Dedifferentiated amniotic fluid mesenchymal stem cell (primary cell): ENCODE results near the gene JARID2.

Source experiments
- DNase-seq: peaks from one replicate; pipeline ENCODE4 v3.0.0-alpha.2; 2016; ENCODE audit errors: extremely low spot score

The JARID2 gene

GRCh38 chr6:15520626-15521203 is 274.8 kb downstream of the JARID2 start:
- DNase-seq = no peak

DNA sequence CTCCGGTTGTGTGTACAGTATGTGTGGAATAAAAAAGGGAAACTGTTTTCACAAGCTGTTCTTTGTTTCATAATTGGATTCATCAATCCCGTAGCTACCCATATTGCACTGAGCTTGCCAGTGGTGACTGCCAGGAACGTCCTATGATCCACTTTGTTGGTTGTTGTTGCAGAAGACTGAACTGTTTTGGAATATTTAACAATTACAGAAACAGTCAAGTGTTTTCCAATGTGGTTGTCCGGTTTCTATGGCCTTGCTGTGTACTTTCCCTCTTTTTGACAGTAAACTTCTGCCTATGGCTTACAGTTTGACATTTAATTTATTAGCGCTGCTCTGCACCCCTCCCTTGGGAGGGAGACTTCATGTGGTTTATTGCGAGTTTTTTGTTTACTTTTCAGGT is 275.7 kb downstream of the JARID2 start:
- no peak for DNase-seq

- DNase-seq = no peak
These were observed 276.2 kb downstream of the JARID2 start for GRCh38 chr6:15522026-15522425.

DNA sequence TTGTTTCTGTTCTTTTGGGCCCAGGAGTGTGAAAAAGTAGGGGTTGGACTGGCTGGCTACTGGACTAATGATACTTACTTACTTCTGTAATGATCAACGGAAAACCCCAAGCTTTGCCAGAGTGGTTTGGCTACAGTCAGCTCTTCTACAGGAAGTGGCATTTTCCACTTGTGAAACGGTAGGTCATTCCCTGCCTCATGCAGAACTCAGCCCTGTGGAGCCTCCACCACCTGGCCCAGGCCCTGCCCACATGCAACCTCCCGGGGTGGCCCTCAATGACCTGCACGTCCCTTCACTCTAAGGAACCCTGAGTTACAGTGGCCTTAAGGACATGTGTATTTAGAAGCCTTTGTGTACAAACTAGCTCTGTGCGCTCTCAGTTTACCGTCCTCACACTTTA is 276.6 kb downstream of the JARID2 start:
- DNase-seq = no peak

DNA sequence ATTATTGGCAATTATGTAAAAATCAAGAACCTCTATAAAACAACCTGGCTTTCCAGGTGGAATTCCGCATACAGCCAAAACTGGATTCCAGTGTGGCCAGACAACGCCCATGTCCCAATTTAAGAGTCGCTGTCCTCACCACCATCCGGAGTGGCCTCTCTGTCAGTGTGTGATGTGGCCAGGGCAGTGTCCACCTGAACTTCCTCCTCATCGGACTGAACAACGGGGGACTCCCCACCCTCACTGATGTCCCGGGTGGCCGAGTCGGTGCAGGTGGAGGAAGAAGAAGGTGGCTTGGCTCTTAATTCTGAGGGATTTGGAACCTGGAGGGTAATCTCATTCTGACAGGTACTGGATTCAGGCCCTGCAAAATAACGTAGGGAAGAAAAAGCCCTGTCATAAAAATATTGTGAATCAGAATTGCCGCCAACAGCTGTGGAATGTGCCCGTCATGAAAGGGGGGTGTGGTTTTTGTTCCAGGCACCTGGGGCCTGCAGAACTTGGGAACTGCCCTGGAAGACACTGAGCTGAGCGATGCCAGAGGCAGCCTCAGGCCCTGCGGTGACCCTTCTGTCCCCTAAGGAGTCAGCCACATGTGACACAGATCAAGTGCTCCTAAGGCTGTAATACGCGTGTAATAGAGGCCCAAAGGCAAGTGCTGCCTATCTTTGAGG is 277.1 kb downstream of the JARID2 start:
- no peak for DNase-seq

- DNase-seq = no peak
These were observed 278.1 kb downstream of the JARID2 start for GRCh38 chr6:15523679-15524630.

GRCh38 chr6:15524861-15525401 is 279.1 kb downstream of the JARID2 start:
- DNase-seq = no peak

GRCh38 chr6:15526212-15526701 is 280.4 kb downstream of the JARID2 start:
- DNase-seq = no peak

- no peak for DNase-seq
These were observed 282.2 kb downstream of the JARID2 start for GRCh38 chr6:15527838-15528617.

DNA sequence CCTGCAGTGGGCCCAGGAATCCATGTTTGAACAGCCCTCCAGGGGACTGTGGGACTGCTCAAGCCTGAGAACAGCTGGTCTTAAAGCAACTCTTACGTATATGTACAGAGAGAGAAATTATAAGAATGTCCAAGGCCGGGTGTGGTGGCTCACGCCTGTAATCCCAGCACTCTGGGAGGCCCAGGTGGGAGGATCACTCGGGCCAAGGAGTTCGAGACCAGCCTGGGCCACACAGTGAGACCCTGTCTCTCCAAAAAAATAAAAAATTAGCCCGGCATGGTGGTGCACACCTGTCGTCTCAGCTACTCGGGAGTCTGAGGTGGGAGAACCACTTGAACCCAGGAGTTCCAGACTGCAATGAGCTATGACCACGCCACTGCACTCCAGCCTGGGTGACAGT is 283.0 kb downstream of the JARID2 start:
- no peak for DNase-seq

- DNase-seq = no peak
These were observed 284.5 kb downstream of the JARID2 start for GRCh38 chr6:15530411-15530810.

DNA sequence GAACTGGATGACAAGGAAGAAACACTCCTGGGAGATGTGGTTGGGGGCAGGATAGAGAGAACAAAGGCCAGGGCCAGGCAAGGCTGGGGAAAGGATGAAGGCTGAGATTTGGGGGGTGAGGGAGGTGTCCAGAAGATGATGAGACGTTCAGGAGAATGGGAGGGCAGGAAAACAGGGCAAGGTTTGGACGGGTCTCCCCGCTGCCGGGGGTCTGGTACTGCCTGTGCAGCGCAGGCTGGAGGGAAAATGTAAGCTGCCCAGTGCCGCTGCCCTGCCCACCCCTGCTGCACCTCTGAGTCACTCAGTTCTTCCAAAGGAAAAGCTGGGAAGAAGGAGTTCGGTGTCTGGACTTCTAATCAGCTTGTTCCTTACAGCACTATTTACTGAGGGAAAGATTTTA is 286.1 kb downstream of the JARID2 start:
- DNase-seq = no peak

DNA sequence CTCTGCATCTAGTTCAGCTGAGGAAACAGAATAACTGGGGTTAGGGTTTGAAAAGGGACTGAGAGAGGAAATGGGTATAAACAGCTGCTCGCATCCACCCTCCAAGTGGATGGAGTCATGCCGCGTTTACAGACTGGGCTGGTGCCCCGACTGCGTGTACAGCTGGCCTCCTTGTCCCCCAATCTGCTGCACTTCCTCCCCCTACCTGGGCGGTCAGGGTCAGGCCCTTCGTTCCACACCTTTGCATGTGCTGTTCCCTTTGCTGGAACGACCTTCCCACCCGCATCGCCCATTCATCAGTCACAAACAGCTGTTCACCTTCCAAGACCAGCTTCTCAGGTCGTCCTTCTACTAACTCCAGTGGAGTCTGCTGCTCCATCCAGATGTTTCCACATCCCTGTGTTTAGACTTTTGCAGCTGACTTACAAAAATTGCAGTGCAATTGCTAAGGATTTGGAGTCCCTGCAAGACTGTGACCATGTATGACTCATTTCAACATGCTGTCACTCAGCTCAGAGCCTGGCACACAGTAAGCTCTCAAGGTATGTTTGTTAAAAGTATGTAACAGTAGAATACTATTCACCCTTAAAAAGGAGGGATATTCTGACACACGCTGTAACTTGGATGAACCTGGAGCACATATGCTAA is 287.6 kb downstream of the JARID2 start:
- no peak for DNase-seq

- DNase-seq = no peak
These were observed 289.1 kb downstream of the JARID2 start for GRCh38 chr6:15534974-15535373.

- DNase-seq = no peak
These were observed 289.8 kb downstream of the JARID2 start for GRCh38 chr6:15535495-15536197.

- DNase-seq = peak; percentile 40
These were observed 290.5 kb downstream of the JARID2 start for GRCh38 chr6:15536198-15536955.

GRCh38 chr6:15538106-15538505 is 292.2 kb downstream of the JARID2 start:
- no peak for DNase-seq

DNA sequence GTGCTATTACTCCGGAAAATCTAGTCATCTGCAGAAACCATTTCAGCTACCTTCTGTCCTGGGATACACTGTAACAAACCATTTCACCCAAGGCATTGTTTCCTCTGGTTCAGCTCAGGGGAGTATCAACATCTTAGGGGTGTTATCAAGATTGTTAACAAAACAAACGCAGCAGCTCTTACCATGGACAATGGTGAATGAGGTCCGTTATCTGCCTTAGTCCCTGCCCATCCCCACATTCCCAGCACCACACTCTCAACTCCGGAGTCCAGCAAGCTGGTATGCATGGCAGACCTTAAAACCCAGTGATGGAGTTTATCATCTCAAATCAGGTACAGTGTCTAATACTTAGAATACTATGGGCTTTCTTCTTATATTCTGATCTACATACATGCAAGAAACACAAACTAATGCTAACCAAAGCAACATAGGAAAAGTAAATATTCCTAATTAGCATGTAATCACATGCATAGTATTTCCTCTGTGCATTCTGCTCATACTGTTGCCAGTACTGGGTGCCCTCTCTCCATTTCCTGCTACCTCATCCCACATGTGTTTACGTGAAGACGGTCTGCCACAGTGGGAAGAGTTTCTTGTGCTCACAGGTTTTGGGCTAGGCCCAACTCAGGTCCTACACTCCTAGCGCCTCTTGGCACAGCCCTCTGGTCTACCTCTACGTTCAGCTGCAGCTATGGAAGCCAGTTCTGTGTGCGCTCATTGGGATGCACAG is 293.1 kb downstream of the JARID2 start:
- DNase-seq = no peak

DNA sequence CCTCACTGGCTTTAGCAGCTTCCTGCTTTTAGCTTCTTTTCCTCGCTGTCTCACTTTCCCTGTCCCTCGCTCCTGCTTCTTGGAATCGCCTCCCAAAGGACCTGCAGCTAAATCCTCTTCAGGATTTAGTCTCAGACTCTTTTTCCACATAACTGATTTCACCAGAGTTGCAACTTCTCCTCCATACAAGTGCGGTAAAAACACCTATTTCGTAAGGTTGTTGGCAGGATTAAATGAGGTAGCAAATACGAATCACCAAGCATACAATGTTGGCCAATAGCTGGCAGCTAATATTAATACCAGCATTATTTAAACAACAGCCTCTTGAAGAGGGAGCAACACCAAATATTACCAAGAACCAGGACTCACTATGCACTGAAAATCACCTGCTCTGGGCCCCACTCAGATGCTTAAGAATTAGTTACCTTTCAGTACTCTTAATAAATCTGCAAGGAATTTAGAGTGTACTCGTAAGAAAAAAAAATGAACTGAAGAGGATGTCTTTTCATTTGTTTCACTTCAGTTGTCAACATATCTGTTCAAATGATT is 293.9 kb downstream of the JARID2 start:
- no peak for DNase-seq
